Panc1 (cell line): ENCODE results near the gene ARHGAP23. TPM values are rescaled to one million over a fixed set of nuclear protein-coding genes. Genes with fewer than 3 reads are reported as not detected.

Experiments
- ATAC-seq: fragments of 200-7000 bp; cut with Tn5 transposase; 2 replicates; pipeline ENCODE4 v1.9.1; 2020; ENCODE audit warnings: mild to moderate bottlenecking, moderate library complexity
- BruUV-seq: library from RNA; stranded (reverse); fragments of 400-500 nt; replicated peaks from 2 replicates; lab custom pipeline; 2021; lab: Mats Ljungman, UMichigan
- CTCF ChIA-PET: fragments of 300-600 bp; sonication (Branson Sonifier 250); formaldehyde crosslinking; loops from one replicate; lab custom pipeline; 2022; ENCODE audit warnings: antibody characterized with exemption; lab: Charles Lee
- POLR2A ChIA-PET: fragments of 300-600 bp; sonication (Branson Sonifier 250); formaldehyde crosslinking; loops from one replicate; lab custom pipeline; 2022; ENCODE audit warnings: antibody characterized with exemption; lab: Charles Lee
- DNase-seq: peaks from one replicate; pipeline ENCODE4 v3.0.0-alpha.2; 2010; ENCODE audit warnings: low read depth, low spot score
- H3K27ac ChIP-seq: 2 replicates; pipeline ENCODE4 v1.5.1; 2011; ENCODE audit warnings: mild to moderate bottlenecking, low read length, inconsistent platforms
- H3K27me3 ChIP-seq: fragments of 200-500 bp; sonication (Bioruptor generic); 2 replicates; pipeline ENCODE4 v1.6.0; 2014; ENCODE audit warnings: low read length, inconsistent platforms; ENCODE audit not compliant: control insufficient read depth, insufficient read depth
- H3K36me3 ChIP-seq: fragments of 200-500 bp; sonication (Bioruptor generic); 2 replicates; pipeline ENCODE4 v1.5.1; 2014; ENCODE audit warnings: inconsistent platforms, mild to moderate bottlenecking, low read length, moderate library complexity; ENCODE audit not compliant: control insufficient read depth, insufficient read depth
- H3K4me1 ChIP-seq: 2 replicates; pipeline ENCODE4 v1.5.1; 2011; ENCODE audit warnings: inconsistent platforms, mild to moderate bottlenecking, low read length, moderate library complexity; ENCODE audit not compliant: control insufficient read depth, insufficient read depth
- H3K4me3 ChIP-seq, 2 experiments: 2 replicates each; pipeline ENCODE4 v1.5.1; 2011 to 2012; ENCODE audit warnings: low read depth in 2 of 2, low read length in 2 of 2, mild to moderate bottlenecking in 2 of 2, inconsistent platforms in 1 of 2, moderate library complexity in 1 of 2
- H3K9me3 ChIP-seq: fragments of 200-500 bp; sonication (Bioruptor generic); 2 replicates; pipeline ENCODE4 v1.5.1; 2014; ENCODE audit warnings: low read depth, mild to moderate bottlenecking, inconsistent platforms, low read length, moderate library complexity; ENCODE audit not compliant: control insufficient read depth, insufficient read depth
- POLR2AphosphoS5 ChIP-seq: IDR thresholded peaks from 2 replicates; pipeline ENCODE4 v1.6.1; 2012; ENCODE audit warnings: mild to moderate bottlenecking, low read depth, low read length, moderate library complexity
- SIN3A ChIP-seq: IDR thresholded peaks from 2 replicates; pipeline ENCODE4 v1.6.1; 2012; ENCODE audit warnings: low read depth, mild to moderate bottlenecking, low read length, moderate library complexity, borderline replicate concordance; ENCODE audit not compliant: insufficient read depth
- TCF7L2 ChIP-seq: IDR thresholded peaks from 2 replicates; pipeline ENCODE4 v1.6.1; 2011; ENCODE audit warnings: mild to moderate bottlenecking, low read depth, low read length, inconsistent platforms
- in situ Hi-C: cut with HindIII; loops from 2 replicates; pipeline ENCODE4 v1.10.0; 2016; ENCODE audit warnings: low sequenced_read_pairs, low pct_unique_long_range_greater_than_20kb
- intact Hi-C: fragments of 100-400 bp; cut with micrococcal nuclease; formaldehyde crosslinking; loops from one replicate; pipeline ENCODE4 v1.10.0; 2022; ENCODE audit not compliant: unreplicated experiment
- total RNA-seq: library from RNA; stranded (reverse); gene quantifications from one replicate; pipeline ENCODE4 v1.2.1, GENCODE V29; 2021; ENCODE audit not compliant: unreplicated experiment
- TF ChIP-seq, protein P1 (sequence below): fragments of 450-650 bp; IDR thresholded peaks from 2 replicates; pipeline ENCODE4 v1.5.1; 2017; ENCODE audit warnings: mild to moderate bottlenecking
- TF ChIP-seq, protein P2 (sequence below), 2 experiments: IDR thresholded peaks; 2 replicates each; pipeline ENCODE4 v1.6.1; 2011 to 2012; ENCODE audit warnings: low read depth in 2 of 2, control low read depth in 1 of 2, low read length in 1 of 2, mild to moderate bottlenecking in 1 of 2, moderate library complexity in 1 of 2; ENCODE audit not compliant: insufficient read depth in 1 of 2

The ARHGAP23 gene
- total RNA-seq, 1 experiment from 2014 or later: 33.0 TPM

GRCh38 chr17:38543403-38544174 is 115.3 kb downstream of the ARHGAP23 start:
- no peak overlapping the region for H3K27ac ChIP-seq
- H3K36me3 ChIP-seq: no peaks in the 10 kb centered on the region
- H3K4me1 ChIP-seq: no peaks in the 10 kb centered on the region
- ChIA-PET CTCF (no interaction called here), POLR2A (no interaction called here)
- DNase-seq (no peak), ATAC-seq (no peak)
- no peaks in the 10 kb centered on the region for H3K27me3 ChIP-seq
- H3K4me3 ChIP-seq: no peak overlapping the region
- no peaks in the 10 kb centered on the region for H3K9me3 ChIP-seq
- in situ Hi-C loops (no loop called here), intact Hi-C loops (no loop called here)
- TF ChIP-seq, protein P1, sequence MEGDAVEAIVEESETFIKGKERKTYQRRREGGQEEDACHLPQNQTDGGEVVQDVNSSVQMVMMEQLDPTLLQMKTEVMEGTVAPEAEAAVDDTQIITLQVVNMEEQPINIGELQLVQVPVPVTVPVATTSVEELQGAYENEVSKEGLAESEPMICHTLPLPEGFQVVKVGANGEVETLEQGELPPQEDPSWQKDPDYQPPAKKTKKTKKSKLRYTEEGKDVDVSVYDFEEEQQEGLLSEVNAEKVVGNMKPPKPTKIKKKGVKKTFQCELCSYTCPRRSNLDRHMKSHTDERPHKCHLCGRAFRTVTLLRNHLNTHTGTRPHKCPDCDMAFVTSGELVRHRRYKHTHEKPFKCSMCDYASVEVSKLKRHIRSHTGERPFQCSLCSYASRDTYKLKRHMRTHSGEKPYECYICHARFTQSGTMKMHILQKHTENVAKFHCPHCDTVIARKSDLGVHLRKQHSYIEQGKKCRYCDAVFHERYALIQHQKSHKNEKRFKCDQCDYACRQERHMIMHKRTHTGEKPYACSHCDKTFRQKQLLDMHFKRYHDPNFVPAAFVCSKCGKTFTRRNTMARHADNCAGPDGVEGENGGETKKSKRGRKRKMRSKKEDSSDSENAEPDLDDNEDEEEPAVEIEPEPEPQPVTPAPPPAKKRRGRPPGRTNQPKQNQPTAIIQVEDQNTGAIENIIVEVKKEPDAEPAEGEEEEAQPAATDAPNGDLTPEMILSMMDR: no peak
- TF ChIP-seq, protein P2, sequence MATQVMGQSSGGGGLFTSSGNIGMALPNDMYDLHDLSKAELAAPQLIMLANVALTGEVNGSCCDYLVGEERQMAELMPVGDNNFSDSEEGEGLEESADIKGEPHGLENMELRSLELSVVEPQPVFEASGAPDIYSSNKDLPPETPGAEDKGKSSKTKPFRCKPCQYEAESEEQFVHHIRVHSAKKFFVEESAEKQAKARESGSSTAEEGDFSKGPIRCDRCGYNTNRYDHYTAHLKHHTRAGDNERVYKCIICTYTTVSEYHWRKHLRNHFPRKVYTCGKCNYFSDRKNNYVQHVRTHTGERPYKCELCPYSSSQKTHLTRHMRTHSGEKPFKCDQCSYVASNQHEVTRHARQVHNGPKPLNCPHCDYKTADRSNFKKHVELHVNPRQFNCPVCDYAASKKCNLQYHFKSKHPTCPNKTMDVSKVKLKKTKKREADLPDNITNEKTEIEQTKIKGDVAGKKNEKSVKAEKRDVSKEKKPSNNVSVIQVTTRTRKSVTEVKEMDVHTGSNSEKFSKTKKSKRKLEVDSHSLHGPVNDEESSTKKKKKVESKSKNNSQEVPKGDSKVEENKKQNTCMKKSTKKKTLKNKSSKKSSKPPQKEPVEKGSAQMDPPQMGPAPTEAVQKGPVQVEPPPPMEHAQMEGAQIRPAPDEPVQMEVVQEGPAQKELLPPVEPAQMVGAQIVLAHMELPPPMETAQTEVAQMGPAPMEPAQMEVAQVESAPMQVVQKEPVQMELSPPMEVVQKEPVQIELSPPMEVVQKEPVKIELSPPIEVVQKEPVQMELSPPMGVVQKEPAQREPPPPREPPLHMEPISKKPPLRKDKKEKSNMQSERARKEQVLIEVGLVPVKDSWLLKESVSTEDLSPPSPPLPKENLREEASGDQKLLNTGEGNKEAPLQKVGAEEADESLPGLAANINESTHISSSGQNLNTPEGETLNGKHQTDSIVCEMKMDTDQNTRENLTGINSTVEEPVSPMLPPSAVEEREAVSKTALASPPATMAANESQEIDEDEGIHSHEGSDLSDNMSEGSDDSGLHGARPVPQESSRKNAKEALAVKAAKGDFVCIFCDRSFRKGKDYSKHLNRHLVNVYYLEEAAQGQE (IDR thresholded peaks at IDR 0.05; ENCODE audit: insufficient read depth in 1 of 2, low read depth in 2 of 2, low read length in 1 of 2): no peak
- TF ChIP-seq SIN3A: no peak
- BruUV-seq: no TSS peak

DNA sequence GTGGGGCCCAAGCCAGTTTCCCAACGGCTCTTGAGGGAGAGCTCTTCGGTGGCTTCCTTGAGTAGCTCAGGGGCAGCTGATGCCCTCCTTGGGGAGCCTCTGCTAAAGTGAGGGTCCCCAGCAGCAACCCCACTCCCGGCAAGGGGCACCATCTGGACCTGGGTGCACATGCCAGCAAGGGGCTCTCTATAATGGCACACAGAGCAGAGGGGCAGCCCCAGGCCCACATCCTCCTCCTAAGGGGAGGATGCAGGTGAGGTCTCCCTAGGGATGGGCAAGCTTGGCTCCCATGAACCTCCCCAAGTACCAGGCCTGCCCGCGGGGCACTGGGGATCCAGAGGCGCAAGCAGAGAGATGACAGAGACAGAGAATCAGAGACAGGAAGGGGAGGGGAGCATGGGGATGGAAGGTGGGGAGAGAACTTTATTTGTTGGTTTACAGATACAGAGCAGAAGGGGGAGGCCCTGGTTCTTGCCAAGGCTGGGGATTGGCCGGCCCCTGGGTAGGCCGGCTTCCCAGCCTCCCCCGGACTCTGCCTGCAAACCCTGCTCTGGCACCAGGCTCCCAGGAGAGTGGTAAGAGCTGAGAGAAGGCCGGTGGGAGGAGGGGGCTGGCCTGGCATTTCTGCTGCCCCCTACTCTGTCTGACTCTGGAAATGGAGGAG is 116.0 kb downstream of the ARHGAP23 start:
- Histone ChIP-seq H3K36me3 (no peaks in the 10 kb centered on the region), H3K4me1 (no peaks in the 10 kb centered on the region), H3K27ac (no peak overlapping the region), H3K4me3 (no peak overlapping the region), H3K9me3 (no peaks in the 10 kb centered on the region), H3K27me3 (no peaks in the 10 kb centered on the region)
- in situ Hi-C loops: no loop called here
- no peak for TF ChIP-seq POLR2AphosphoS5
- TF ChIP-seq SIN3A: no peak
- TF ChIP-seq, protein P2 (IDR thresholded peaks at IDR 0.05; ENCODE audit: insufficient read depth in 1 of 2, low read depth in 2 of 2, low read length in 1 of 2): no peak
- no peak for TF ChIP-seq TCF7L2
- TF ChIP-seq, protein P1: no peak
- ChIA-PET POLR2A (no interaction called here), CTCF (no interaction called here)
- BruUV-seq: no TSS peak
- ATAC-seq: no peak
- DNase-seq: no peak
- intact Hi-C loops: no loop called here
